Measurements from ENCODE around the gene DYNC1I1. TPM values are rescaled to one million over a fixed set of nuclear protein-coding genes. Genes with fewer than 3 reads are reported as not detected.

Gene DYNC1I1
- total and polyA plus RNA-seq, 4 donors, result 0.28 to 0.67 (median 0.39) TPM

DNA sequence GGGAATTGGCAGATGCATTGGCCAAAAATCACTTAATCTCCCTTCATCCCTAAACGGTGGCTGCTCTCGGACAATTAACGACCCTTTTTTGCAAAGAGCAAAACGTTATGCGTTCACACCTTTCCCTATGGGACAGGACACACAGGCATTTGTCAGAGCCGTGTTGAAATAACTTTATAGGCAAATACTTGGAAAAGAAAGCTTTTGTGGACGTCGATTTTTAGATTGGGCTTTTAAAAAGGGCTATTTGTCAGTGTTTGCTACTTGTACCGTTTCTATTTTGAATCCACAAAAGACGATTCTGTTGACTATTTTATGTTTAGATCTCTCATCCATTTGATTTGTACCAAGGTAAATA is 304.0 kb downstream of the DYNC1I1 start:
- no peak for TF ChIP-seq FOXA1 (IDR thresholded peaks at IDR 0.05)
- TF ChIP-seq, protein P1, sequence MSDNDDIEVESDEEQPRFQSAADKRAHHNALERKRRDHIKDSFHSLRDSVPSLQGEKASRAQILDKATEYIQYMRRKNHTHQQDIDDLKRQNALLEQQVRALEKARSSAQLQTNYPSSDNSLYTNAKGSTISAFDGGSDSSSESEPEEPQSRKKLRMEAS (IDR thresholded peaks at IDR 0.05), result no peak
- TF ChIP-seq NR2F2 (IDR thresholded peaks at IDR 0.05), result no peak
- no peak for TF ChIP-seq FOXA2 (IDR thresholded peaks at IDR 0.05)
- TF ChIP-seq, protein P2, sequence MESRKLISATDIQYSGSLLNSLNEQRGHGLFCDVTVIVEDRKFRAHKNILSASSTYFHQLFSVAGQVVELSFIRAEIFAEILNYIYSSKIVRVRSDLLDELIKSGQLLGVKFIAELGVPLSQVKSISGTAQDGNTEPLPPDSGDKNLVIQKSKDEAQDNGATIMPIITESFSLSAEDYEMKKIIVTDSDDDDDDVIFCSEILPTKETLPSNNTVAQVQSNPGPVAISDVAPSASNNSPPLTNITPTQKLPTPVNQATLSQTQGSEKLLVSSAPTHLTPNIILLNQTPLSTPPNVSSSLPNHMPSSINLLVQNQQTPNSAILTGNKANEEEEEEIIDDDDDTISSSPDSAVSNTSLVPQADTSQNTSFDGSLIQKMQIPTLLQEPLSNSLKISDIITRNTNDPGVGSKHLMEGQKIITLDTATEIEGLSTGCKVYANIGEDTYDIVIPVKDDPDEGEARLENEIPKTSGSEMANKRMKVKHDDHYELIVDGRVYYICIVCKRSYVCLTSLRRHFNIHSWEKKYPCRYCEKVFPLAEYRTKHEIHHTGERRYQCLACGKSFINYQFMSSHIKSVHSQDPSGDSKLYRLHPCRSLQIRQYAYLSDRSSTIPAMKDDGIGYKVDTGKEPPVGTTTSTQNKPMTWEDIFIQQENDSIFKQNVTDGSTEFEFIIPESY (IDR thresholded peaks at IDR 0.05), result no peak
- TF ChIP-seq, protein P3, sequence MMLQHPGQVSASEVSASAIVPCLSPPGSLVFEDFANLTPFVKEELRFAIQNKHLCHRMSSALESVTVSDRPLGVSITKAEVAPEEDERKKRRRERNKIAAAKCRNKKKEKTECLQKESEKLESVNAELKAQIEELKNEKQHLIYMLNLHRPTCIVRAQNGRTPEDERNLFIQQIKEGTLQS (IDR thresholded peaks at IDR 0.05), result no peak
- no peak for TF ChIP-seq HNF4G (IDR thresholded peaks at IDR 0.05)
- TF ChIP-seq, protein P4, sequence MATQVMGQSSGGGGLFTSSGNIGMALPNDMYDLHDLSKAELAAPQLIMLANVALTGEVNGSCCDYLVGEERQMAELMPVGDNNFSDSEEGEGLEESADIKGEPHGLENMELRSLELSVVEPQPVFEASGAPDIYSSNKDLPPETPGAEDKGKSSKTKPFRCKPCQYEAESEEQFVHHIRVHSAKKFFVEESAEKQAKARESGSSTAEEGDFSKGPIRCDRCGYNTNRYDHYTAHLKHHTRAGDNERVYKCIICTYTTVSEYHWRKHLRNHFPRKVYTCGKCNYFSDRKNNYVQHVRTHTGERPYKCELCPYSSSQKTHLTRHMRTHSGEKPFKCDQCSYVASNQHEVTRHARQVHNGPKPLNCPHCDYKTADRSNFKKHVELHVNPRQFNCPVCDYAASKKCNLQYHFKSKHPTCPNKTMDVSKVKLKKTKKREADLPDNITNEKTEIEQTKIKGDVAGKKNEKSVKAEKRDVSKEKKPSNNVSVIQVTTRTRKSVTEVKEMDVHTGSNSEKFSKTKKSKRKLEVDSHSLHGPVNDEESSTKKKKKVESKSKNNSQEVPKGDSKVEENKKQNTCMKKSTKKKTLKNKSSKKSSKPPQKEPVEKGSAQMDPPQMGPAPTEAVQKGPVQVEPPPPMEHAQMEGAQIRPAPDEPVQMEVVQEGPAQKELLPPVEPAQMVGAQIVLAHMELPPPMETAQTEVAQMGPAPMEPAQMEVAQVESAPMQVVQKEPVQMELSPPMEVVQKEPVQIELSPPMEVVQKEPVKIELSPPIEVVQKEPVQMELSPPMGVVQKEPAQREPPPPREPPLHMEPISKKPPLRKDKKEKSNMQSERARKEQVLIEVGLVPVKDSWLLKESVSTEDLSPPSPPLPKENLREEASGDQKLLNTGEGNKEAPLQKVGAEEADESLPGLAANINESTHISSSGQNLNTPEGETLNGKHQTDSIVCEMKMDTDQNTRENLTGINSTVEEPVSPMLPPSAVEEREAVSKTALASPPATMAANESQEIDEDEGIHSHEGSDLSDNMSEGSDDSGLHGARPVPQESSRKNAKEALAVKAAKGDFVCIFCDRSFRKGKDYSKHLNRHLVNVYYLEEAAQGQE (IDR thresholded peaks at IDR 0.05), result no peak
- H3K9me3 ChIP-seq (ENCODE audit: control insufficient read depth in 4 of 4, low read length in 3 of 4), result no peaks in the 10 kb centered on the region
- no peak for DNase-seq (ENCODE audit: low spot score)
- peaks cover 0 to 11% (median 5%) of the 10 kb centered on the region in 4 donors for H3K4me1 ChIP-seq (ENCODE audit: control insufficient read depth in 4 of 4, insufficient read depth in 4 of 4, low read length in 3 of 4)
- no peak overlapping the region for H3K27ac ChIP-seq (ENCODE audit: low read depth in 1 of 2, low read length in 2 of 2)
- no peaks in the 10 kb centered on the region for H3K27me3 ChIP-seq (ENCODE audit: control insufficient read depth in 4 of 4, insufficient read depth in 4 of 4, low read length in 3 of 4)
- peak overlapping the region; percentile 36 to 71 (median 69) for H3K4me3 ChIP-seq (ENCODE audit: low read depth in 1 of 3, low read length in 3 of 3)
- H3K36me3 ChIP-seq (ENCODE audit: control insufficient read depth in 4 of 4, insufficient read depth in 3 of 4, low read depth in 1 of 4, low read length in 3 of 4), result no peaks in the 10 kb centered on the region
- 9% methylated on average over 10 of the region's 10 CpGs for WGBS
- no peak overlapping the region for H3K9ac ChIP-seq (ENCODE audit: low read depth in 1 of 2, low read length in 2 of 2)

DNA sequence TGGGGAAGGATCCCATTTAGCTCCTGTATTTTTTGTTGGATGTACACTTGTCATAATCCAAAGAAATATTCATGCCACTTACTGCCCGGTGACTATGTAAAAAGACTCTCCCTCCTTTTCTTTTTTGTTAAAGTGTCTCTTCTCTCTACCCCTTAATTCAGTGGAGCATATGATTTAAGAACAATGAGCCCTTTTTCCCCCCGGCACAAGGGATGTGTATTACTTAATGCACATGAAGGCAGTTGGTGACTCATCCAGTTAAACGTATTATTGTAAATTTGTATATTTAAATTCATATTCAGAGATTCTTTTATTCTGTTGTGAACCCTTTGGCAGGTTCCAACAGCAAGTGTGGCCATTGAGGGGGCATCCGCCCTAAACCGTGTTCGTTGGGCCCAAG is 307.7 kb downstream of the DYNC1I1 start:
- H3K36me3 ChIP-seq (ENCODE audit: control insufficient read depth in 4 of 4, insufficient read depth in 3 of 4, low read depth in 1 of 4, low read length in 3 of 4), result no peaks in the 10 kb centered on the region
- H3K27me3 ChIP-seq (ENCODE audit: control insufficient read depth in 4 of 4, insufficient read depth in 4 of 4, low read length in 3 of 4), result no peaks in the 10 kb centered on the region
- DNase-seq (ENCODE audit: low spot score), result no peak
- peaks cover 0 to 11% (median 5%) of the 10 kb centered on the region in 4 donors for H3K4me1 ChIP-seq (ENCODE audit: control insufficient read depth in 4 of 4, insufficient read depth in 4 of 4, low read length in 3 of 4)
- no peak overlapping the region for H3K4me3 ChIP-seq (ENCODE audit: low read depth in 1 of 3, low read length in 3 of 3)
- no peaks in the 10 kb centered on the region for H3K9me3 ChIP-seq (ENCODE audit: control insufficient read depth in 4 of 4, low read length in 3 of 4)
- TF ChIP-seq FOXA1 (IDR thresholded peaks at IDR 0.05) (no peak), HNF4G (IDR thresholded peaks at IDR 0.05) (no peak), SP1 (IDR thresholded peaks at IDR 0.05) (no peak), TAF1 (conservative IDR thresholded peaks at IDR 0.05) (no peak), YY1 (IDR thresholded peaks at IDR 0.05) (no peak), FOXA2 (IDR thresholded peaks at IDR 0.05) (no peak), RAD21 (IDR thresholded peaks at IDR 0.05) (no peak), HNF4A (conservative IDR thresholded peaks at IDR 0.05) (no peak), NR2F2 (IDR thresholded peaks at IDR 0.05) (no peak), RXRA (IDR thresholded peaks at IDR 0.05) (no peak), GABPA (IDR thresholded peaks at IDR 0.05 in 1 of 2, conservative IDR thresholded peaks at IDR 0.05 in 1 of 2) (no peak), JUND (IDR thresholded peaks at IDR 0.05) (no peak)
- TF ChIP-seq, protein P1 (IDR thresholded peaks at IDR 0.05), result no peak
- TF ChIP-seq, protein P4 (IDR thresholded peaks at IDR 0.05), result no peak
- TF ChIP-seq, protein P5, sequence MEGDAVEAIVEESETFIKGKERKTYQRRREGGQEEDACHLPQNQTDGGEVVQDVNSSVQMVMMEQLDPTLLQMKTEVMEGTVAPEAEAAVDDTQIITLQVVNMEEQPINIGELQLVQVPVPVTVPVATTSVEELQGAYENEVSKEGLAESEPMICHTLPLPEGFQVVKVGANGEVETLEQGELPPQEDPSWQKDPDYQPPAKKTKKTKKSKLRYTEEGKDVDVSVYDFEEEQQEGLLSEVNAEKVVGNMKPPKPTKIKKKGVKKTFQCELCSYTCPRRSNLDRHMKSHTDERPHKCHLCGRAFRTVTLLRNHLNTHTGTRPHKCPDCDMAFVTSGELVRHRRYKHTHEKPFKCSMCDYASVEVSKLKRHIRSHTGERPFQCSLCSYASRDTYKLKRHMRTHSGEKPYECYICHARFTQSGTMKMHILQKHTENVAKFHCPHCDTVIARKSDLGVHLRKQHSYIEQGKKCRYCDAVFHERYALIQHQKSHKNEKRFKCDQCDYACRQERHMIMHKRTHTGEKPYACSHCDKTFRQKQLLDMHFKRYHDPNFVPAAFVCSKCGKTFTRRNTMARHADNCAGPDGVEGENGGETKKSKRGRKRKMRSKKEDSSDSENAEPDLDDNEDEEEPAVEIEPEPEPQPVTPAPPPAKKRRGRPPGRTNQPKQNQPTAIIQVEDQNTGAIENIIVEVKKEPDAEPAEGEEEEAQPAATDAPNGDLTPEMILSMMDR (IDR thresholded peaks at IDR 0.05; ENCODE audit: low read depth, low read length, missing input control), result no peak
- 86% methylated on average over 6 of the region's 6 CpGs for WGBS
- H3K9ac ChIP-seq (ENCODE audit: low read depth in 1 of 2, low read length in 2 of 2), result no peak overlapping the region
- H3K27ac ChIP-seq (ENCODE audit: low read depth in 1 of 2, low read length in 2 of 2), result no peak overlapping the region
